HepG2 (cell line): ENCODE results near the gene IL33. TPM values are rescaled to one million over a fixed set of nuclear protein-coding genes. Genes with fewer than 3 reads are reported as not detected.

ENCODE experiments used
- ATAC-seq: fragments of 200-7000 bp; cut with Tn5 transposase; 3 replicates; pipeline ENCODE4 v1.9.1; 2020; ENCODE audit warnings: mild to moderate bottlenecking, moderate library complexity
- BruUV-seq: library from RNA; stranded (reverse); fragments of 400-500 nt; replicated peaks from 2 replicates; lab custom pipeline; 2021; lab: Mats Ljungman, UMichigan
- CTCF ChIA-PET: fragments of 300-600 bp; formaldehyde crosslinking; extraction: SDS; loops from one replicate; lab custom pipeline; 2021; ENCODE audit warnings: low total read pairs, inconsistent platforms, low intra/inter-chr PET ratio; lab: Yijun Ruan, JAX
- POLR2A ChIA-PET: fragments of 350-600 bp; sonication (Branson Sonifier 250); formaldehyde crosslinking; loops from one replicate; lab custom pipeline; 2020; ENCODE audit warnings: antibody characterized with exemption, inconsistent platforms; lab: Yijun Ruan, JAX
- DNase-seq: peaks from one replicate; pipeline ENCODE4 v3.0.0-alpha.2; 2015; ENCODE audit warnings: low spot score
- FAIRE-seq: peaks from 3 replicates; lab custom pipeline; 2011; peaks lifted over from hg19 to GRCh38; lab: Jason Lieb, UNC
- H2AFZ ChIP-seq: one replicate; pipeline ENCODE4 v1.6.1; 2011; ENCODE audit warnings: low read length, inconsistent platforms
- H3K27ac ChIP-seq: fragments of 300-600 bp; 3 replicates; pipeline ENCODE4 v1.8.0; 2011; ENCODE audit warnings: mixed run types, mild to moderate bottlenecking, mixed read lengths, low read length, inconsistent platforms; ENCODE audit not compliant: insufficient read depth; ENCODE audit errors: extremely low read length
- H3K27me3 ChIP-seq, 2 experiments: fragments of 200-600 bp in 1 of 2; 2 replicates in 1 of 2; 3 replicates in 1 of 2; pipeline versions ENCODE4 v1.6.0 to v1.8.0; 2011; ENCODE audit warnings: low read length in 2 of 2, mild to moderate bottlenecking in 2 of 2, moderate library complexity in 2 of 2, inconsistent platforms in 1 of 2; ENCODE audit not compliant: insufficient read depth in 2 of 2, control insufficient read depth in 1 of 2
- H3K36me3 ChIP-seq, 2 experiments: fragments of 200-600 bp in 1 of 2; replicated peaks in 1 of 2; 2 replicates in 1 of 2; 3 replicates in 1 of 2; pipeline versions ENCODE4 v1.5.1 to v1.8.0; 2011; ENCODE audit warnings: low read length in 2 of 2, inconsistent platforms in 1 of 2; ENCODE audit not compliant: insufficient read depth in 2 of 2, control insufficient read depth in 1 of 2
- H3K4me1 ChIP-seq: 2 replicates; pipeline ENCODE4 v1.5.1; 2012; ENCODE audit warnings: low read length, inconsistent platforms; ENCODE audit not compliant: insufficient read depth
- H3K4me2 ChIP-seq: 2 replicates; pipeline ENCODE4 v1.6.0; 2011; ENCODE audit warnings: low read depth, low read length, inconsistent platforms
- H3K4me3 ChIP-seq, 3 experiments: fragments of 200-600 bp in 1 of 3; sonication (generic), shearing (Covaris generic) in 1 of 3; replicated peaks in 1 of 3; 2 replicates each; pipeline ENCODE4 v1.5.1; 2011 to 2016; ENCODE audit warnings: low read length in 3 of 3, inconsistent platforms in 2 of 3, low read depth in 2 of 3, mild to moderate bottlenecking in 2 of 3, control low read depth in 1 of 3, mixed read lengths in 1 of 3; ENCODE audit not compliant: insufficient read depth in 1 of 3
- H3K79me2 ChIP-seq: one replicate; pipeline ENCODE4 v1.6.1; 2011; ENCODE audit warnings: low read length, inconsistent platforms; ENCODE audit not compliant: insufficient read depth
- H3K9ac ChIP-seq: 2 replicates; pipeline ENCODE4 v1.6.0; 2011; ENCODE audit warnings: mild to moderate bottlenecking, low read depth, low read length, inconsistent platforms; ENCODE audit not compliant: insufficient read depth
- H3K9me3 ChIP-seq: 2 replicates; pipeline ENCODE4 v1.5.1; 2012; ENCODE audit warnings: mild to moderate bottlenecking, low read length
- H4K20me1 ChIP-seq: 2 replicates; pipeline ENCODE4 v1.6.0; 2011; ENCODE audit warnings: inconsistent platforms, mild to moderate bottlenecking, low read length, moderate library complexity; ENCODE audit not compliant: insufficient read depth
- AHR ChIP-seq: IDR thresholded peaks from 2 replicates; pipeline ENCODE4 v1.6.1; 2018; ENCODE audit warnings: missing genetic modification reagents, missing compliant biosample characterization
- ATRX ChIP-seq: sonication (generic); formaldehyde crosslinking; IDR thresholded peaks from 2 replicates; pipeline ENCODE4 v1.4.0; 2020; ENCODE audit warnings: missing genetic modification reagents, borderline replicate concordance
- DR1 ChIP-seq: sonication (generic); formaldehyde crosslinking; IDR thresholded peaks from 2 replicates; pipeline ENCODE4 v1.8.0; 2021; ENCODE audit warnings: mild to moderate bottlenecking, missing genetic modification reagents, inconsistent platforms
- HMGA1 ChIP-seq: sonication (generic); formaldehyde crosslinking; conservative IDR thresholded peaks from 2 replicates; pipeline ENCODE4 v1.4.0; 2020; ENCODE audit warnings: missing genetic modification reagents
- PRDM4 ChIP-seq: sonication (generic); formaldehyde crosslinking; IDR thresholded peaks from 2 replicates; pipeline ENCODE4 v1.9.0; 2021; ENCODE audit warnings: missing genetic modification reagents, borderline replicate concordance
- REL ChIP-seq: sonication (generic); formaldehyde crosslinking; conservative IDR thresholded peaks from 2 replicates; pipeline ENCODE4 v1.8.0; 2022; ENCODE audit warnings: mild to moderate bottlenecking, missing genetic modification reagents, moderate library complexity
- SALL1 ChIP-seq: sonication (generic); formaldehyde crosslinking; IDR thresholded peaks from 2 replicates; pipeline ENCODE4 v1.8.0; 2022; ENCODE audit warnings: mild to moderate bottlenecking, missing genetic modification reagents
- SRF ChIP-seq: IDR thresholded peaks from 2 replicates; pipeline ENCODE4 v1.6.1; 2011; ENCODE audit warnings: mild to moderate bottlenecking, low read depth, low read length, moderate library complexity
- TAF15 ChIP-seq: fragments of 200-400 bp; formaldehyde crosslinking; IDR thresholded peaks from one replicate; pipeline ENCODE4 v1.6.1; 2018; ENCODE audit warnings: mild to moderate bottlenecking, low read depth, low read length; ENCODE audit not compliant: poor library complexity, severe bottlenecking
- XRCC5 ChIP-seq: fragments of 200-400 bp; formaldehyde crosslinking; optimal IDR thresholded peaks from 2 replicates; pipeline ENCODE3; 2017; ENCODE audit warnings: mild to moderate bottlenecking, low read length
- ZBTB3 ChIP-seq: sonication (generic); formaldehyde crosslinking; IDR thresholded peaks from 2 replicates; pipeline ENCODE4 v1.4.0; 2020; ENCODE audit warnings: low read depth, mild to moderate bottlenecking, moderate library complexity, missing genetic modification reagents, borderline replicate concordance
- ZSCAN12 ChIP-seq: sonication (generic); formaldehyde crosslinking; IDR thresholded peaks from 2 replicates; pipeline ENCODE4 v1.9.0; 2021; ENCODE audit warnings: mild to moderate bottlenecking, missing genetic modification reagents
- WGBS: methylation state at CpG from one replicate; pipeline ENCODE4 v1.1.6; 2017; ENCODE audit warnings: low lambda C conversion rate; 5-methylcytosine and 5-hydroxymethylcytosine counted together
- in situ Hi-C: cut with HindIII; loops from 2 replicates; pipeline ENCODE4 v1.10.0; 2017; ENCODE audit warnings: low pct_unique_long_range_greater_than_20kb; ENCODE audit not compliant: extremely low pct_ligation_motif_present
- intact Hi-C: fragments of 100-400 bp; cut with micrococcal nuclease; formaldehyde crosslinking; loops from one replicate; pipeline ENCODE4 v1.10.0; 2022; ENCODE audit not compliant: unreplicated experiment
- polyA plus RNA-seq, 8 experiments: library from polyadenylated mRNA; depleted of rRNA in 3 of 8; stranded (reverse) in 7 of 8; unstranded in 1 of 8; fragments of >200 nt; fragmentation: Illumina TruSeq in 4 of 8; extraction: Trizol in 4 of 8; gene quantifications; 2 replicates each; pipeline versions ENCODE4 v1.2.1 to v1.2.3, GENCODE V29; 2011 to 2016; ENCODE audit warnings: low read depth in 4 of 8, missing spikeins in 1 of 8, mixed read lengths in 1 of 8; ENCODE audit not compliant: insufficient read depth in 1 of 8
- total RNA-seq, 5 experiments: library from RNA; depleted of rRNA; stranded (reverse); fragments of >200 nt; fragmentation: Illumina TruSeq; extraction: Trizol; gene quantifications; 2 replicates each; pipeline ENCODE4 v1.2.3, GENCODE V29; 2016; ENCODE audit warnings: low read depth in 1 of 5
- TF ChIP-seq, protein P1 (sequence below): sonication (generic); formaldehyde crosslinking; IDR thresholded peaks from 2 replicates; pipeline ENCODE4 v1.8.0; 2022; ENCODE audit warnings: missing genetic modification reagents, mild to moderate bottlenecking, borderline replicate concordance
- TF ChIP-seq, protein P2 (sequence below): sonication (generic); formaldehyde crosslinking; IDR thresholded peaks from 2 replicates; pipeline ENCODE4 v1.5.1; 2020; ENCODE audit warnings: mild to moderate bottlenecking, missing genetic modification reagents

Gene IL33
- total and polyA plus RNA-seq, 2 of the 13 experiments (the other 11 are each of a cell fraction or from before 2014, with no cell fraction given), result 0.05 TPM; not detected in 1

DNA sequence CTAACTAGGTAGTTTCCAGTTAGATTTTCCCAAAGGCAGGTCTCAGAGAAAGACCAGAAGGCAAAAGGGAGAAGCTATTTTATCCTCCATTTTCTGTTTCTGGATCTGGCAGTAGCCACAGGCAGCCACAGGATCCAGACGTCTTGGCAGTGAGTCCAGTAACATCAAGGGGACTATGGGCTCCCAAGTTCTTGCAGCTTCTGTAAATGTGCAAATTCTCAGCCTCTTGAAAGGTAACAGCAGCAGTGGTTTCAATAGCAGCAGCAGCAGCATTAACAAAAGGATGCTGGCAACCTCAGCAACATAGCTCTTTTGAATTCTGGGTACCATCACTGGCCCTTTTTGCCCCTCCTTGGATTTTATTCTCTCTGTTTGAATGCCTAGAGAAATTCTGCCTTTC lies 27.1 kb upstream of the IL33 start:
- in situ Hi-C loops (no loop called here), intact Hi-C loops (no loop called here)
- DNase-seq (no peak), ATAC-seq (no peak), FAIRE-seq (no peak)
- 0% methylated on average over 1 of the region's 1 CpG for WGBS
- ChIA-PET CTCF (no interaction called here), POLR2A (no interaction called here)
- Histone ChIP-seq H3K79me2 (no peaks in the 10 kb centered on the region), H3K9ac (no peak overlapping the region), H2AFZ (no peak overlapping the region), H3K36me3 (no peaks in the 10 kb centered on the region), H3K4me3 (no peak overlapping the region), H4K20me1 (no peaks in the 10 kb centered on the region), H3K27ac (no peak overlapping the region), H3K27me3 (peaks cover 0 to 1% of the 10 kb centered on the region in 2 experiments; a peak in 2 of 5 replicates), H3K4me1 (no peaks in the 10 kb centered on the region), H3K4me2 (no peak overlapping the region), H3K9me3 (no peaks in the 10 kb centered on the region)
- no TSS peak for BruUV-seq
- TF ChIP-seq SRF (no peak), SALL1 (CRISPR knock-in tag) (no peak), REL (no peak), TAF15 (no peak), ATRX (CRISPR knock-in tag) (no peak), DR1 (CRISPR knock-in tag) (no peak), HMGA1 (no peak), ZSCAN12 (CRISPR knock-in tag) (no peak), AHR (CRISPR knock-in tag) (no peak), PRDM4 (CRISPR knock-in tag) (no peak), XRCC5 (no peak), ZBTB3 (CRISPR knock-in tag) (no peak)
- TF ChIP-seq, protein P1, sequence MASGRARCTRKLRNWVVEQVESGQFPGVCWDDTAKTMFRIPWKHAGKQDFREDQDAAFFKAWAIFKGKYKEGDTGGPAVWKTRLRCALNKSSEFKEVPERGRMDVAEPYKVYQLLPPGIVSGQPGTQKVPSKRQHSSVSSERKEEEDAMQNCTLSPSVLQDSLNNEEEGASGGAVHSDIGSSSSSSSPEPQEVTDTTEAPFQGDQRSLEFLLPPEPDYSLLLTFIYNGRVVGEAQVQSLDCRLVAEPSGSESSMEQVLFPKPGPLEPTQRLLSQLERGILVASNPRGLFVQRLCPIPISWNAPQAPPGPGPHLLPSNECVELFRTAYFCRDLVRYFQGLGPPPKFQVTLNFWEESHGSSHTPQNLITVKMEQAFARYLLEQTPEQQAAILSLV (CRISPR knock-in tag), result no peak
- TF ChIP-seq, protein P2, sequence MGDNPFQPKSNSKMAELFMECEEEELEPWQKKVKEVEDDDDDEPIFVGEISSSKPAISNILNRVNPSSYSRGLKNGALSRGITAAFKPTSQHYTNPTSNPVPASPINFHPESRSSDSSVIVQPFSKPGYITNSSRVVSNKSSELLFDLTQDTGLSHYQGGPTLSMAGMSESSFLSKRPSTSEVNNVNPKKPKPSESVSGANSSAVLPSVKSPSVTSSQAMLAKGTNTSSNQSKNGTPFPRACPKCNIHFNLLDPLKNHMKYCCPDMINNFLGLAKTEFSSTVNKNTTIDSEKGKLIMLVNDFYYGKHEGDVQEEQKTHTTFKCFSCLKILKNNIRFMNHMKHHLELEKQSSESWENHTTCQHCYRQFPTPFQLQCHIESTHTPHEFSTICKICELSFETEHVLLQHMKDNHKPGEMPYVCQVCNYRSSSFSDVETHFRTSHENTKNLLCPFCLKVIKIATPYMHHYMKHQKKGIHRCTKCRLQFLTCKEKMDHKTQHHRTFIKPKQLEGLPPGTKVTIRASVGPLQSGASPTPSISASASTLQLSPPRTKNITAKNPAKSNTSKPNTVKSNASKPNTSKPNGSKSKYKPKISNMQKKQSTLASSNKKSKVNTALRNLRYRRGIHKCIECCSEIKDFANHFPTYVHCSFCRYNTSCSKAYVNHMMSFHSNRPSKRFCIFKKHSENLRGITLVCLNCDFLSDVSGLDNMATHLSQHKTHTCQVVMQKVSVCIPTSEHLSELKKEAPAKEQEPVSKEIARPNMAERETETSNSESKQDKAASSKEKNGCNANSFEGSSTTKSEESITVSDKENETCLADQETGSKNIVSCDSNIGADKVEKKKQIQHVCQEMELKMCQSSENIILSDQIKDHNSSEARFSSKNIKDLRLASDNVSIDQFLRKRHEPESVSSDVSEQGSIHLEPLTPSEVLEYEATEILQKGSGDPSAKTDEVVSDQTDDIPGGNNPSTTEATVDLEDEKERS (CRISPR knock-in tag), result no peak
